H7 (cell line): ENCODE data around the gene GRM2. TPM values are rescaled to one million over a fixed set of nuclear protein-coding genes. Genes with fewer than 3 reads are reported as not detected.

Source experiments
- DNase-seq: peaks from one replicate; pipeline ENCODE4 v3.0.0; 2012
- H3K27me3 ChIP-seq: 2 replicates; pipeline ENCODE4 v1.6.0; 2011; ENCODE audit warnings: mild to moderate bottlenecking, low read length; ENCODE audit not compliant: control insufficient read depth, insufficient read depth
- H3K36me3 ChIP-seq: replicated peaks from 2 replicates; pipeline ENCODE4 v1.5.1; 2011; ENCODE audit warnings: low read length; ENCODE audit not compliant: control insufficient read depth, insufficient read depth
- H3K4me3 ChIP-seq: 2 replicates; pipeline ENCODE4 v1.5.1; 2011; ENCODE audit warnings: low read depth, mild to moderate bottlenecking, control low read depth, low read length, moderate library complexity; ENCODE audit not compliant: insufficient read depth
- total RNA-seq: library from RNA; depleted of rRNA; stranded (reverse); fragments of >200 nt; shearing (Covaris generic); gene quantifications from 2 replicates; pipeline ENCODE4 v1.2.3, GENCODE V29; 2014

The GRM2 gene
- total RNA-seq, 1 experiment from 2014 or later = 3.8 TPM

DNA sequence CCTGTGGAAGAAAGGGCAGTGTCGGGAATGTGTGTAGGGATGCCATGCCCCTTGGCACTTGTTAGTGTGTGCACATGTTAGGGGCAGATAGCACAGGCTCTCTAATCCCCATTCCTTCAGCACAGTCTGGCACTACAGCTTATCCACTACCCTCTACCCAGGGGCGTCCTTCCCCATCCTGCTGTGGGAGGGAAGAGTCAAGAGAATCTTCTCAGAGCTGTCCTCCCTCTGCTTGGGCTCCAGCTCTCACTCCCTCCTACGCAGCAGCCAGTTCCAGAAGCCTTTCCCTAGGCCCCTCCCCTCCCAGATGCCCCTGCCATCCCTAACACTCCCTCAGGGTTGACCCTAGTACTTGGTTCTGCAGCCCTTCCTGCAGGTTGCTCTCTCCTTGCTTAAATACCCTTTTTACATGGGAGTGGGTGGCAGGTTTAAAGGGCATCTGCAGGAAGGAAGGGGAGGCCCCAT lies 815 bp upstream of the GRM2 start:
- peak; percentile 59 for DNase-seq
- no peak overlapping the region for H3K4me3 ChIP-seq
- no peaks in the 10 kb centered on the region for H3K36me3 ChIP-seq
- peaks cover 22% of the 10 kb centered on the region for H3K27me3 ChIP-seq

DNA sequence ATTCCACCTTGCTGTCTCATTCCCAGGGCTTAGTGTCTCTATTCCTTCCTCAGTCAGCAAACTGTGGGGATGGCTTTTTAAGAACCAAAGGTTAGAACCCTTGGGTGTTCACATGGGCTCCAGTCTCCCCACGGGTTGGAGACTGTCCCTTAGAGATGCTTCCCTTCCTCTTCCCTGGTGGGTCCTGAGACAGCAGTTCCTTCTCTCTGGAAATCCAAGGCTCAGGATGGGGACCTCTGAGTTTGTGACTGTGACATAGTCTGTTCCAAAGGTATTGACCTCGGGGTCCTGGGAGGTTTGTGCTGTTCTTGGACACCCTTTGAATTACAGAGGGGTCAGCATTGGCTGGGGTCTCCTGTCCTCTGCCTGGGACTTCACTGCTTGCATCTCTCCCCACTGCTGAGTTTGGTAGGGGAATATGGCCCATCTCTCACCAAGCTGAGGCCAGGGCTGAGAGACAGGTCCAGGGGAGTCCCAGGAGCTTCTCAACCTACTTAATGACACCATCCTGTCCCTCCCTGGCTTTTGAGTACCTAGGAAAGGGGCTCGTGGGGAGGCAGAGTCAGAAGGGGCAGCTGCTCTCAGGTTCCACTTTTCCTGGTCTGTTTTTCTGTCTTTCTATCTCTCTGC lies 1.5 kb downstream of the GRM2 start:
- DNase-seq = no peak
- Histone ChIP-seq H3K4me3 (no peak overlapping the region), H3K36me3 (no peaks in the 10 kb centered on the region), H3K27me3 (peaks cover 22% of the 10 kb centered on the region)

DNA sequence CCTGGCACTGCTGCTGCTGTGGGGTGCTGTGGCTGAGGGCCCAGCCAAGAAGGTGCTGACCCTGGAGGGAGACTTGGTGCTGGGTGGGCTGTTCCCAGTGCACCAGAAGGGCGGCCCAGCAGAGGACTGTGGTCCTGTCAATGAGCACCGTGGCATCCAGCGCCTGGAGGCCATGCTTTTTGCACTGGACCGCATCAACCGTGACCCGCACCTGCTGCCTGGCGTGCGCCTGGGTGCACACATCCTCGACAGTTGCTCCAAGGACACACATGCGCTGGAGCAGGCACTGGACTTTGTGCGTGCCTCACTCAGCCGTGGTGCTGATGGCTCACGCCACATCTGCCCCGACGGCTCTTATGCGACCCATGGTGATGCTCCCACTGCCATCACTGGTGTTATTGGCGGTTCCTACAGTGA lies 2.1 kb downstream of the GRM2 start:
- no peak overlapping the region for H3K4me3 ChIP-seq
- H3K36me3 ChIP-seq = no peaks in the 10 kb centered on the region
- H3K27me3 ChIP-seq = peaks cover 22% of the 10 kb centered on the region
- peak; percentile 42 for DNase-seq

DNA sequence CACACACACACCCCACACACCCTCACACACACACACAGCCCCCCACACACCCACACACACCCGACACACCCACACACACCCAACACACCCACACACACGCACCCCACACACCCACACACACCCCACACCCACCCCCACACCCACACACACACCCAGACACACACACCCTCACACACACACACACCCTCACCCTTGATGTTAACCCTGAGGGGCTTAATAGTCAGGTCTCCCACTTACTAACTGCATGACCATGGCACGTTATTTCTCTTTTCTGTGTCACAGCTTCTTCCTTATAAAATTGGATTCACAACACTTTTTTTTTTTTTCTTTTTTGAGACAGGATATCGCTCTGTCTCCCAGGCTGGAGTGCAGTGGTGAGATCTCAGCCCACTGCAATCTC lies 2.8 kb downstream of the GRM2 start:
- H3K27me3 ChIP-seq = peaks cover 22% of the 10 kb centered on the region
- no peak for DNase-seq

GRCh38 chr3:51710631-51711351 lies 3.9 kb downstream of the GRM2 start:
- peak; percentile 88 for DNase-seq
- Histone ChIP-seq H3K36me3 (no peaks in the 10 kb centered on the region), H3K27me3 (peaks cover 22% of the 10 kb centered on the region), H3K4me3 (no peak overlapping the region)

More for the DNA sequence above, 2.8 kb downstream of the GRM2 start:
- H3K36me3 ChIP-seq = no peaks in the 10 kb centered on the region
- no peak overlapping the region for H3K4me3 ChIP-seq

GRCh38 chr3:51711352-51712037 lies 4.6 kb downstream of the GRM2 start:
- no peak for DNase-seq
- Histone ChIP-seq H3K36me3 (no peaks in the 10 kb centered on the region), H3K4me3 (no peak overlapping the region), H3K27me3 (peaks cover 22% of the 10 kb centered on the region)

GRCh38 chr3:51712038-51712420 lies 5.2 kb downstream of the GRM2 start:
- Histone ChIP-seq H3K36me3 (no peaks in the 10 kb centered on the region), H3K4me3 (no peak overlapping the region), H3K27me3 (peaks cover 21% of the 10 kb centered on the region)
- DNase-seq = no peak

DNA sequence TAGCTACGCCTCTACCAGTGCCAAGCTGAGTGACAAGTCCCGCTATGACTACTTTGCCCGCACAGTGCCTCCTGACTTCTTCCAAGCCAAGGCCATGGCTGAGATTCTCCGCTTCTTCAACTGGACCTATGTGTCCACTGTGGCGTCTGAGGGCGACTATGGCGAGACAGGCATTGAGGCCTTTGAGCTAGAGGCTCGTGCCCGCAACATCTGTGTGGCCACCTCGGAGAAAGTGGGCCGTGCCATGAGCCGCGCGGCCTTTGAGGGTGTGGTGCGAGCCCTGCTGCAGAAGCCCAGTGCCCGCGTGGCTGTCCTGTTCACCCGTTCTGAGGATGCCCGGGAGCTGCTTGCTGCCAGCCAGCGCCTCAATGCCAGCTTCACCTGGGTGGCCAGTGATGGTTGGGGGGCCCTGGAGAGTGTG lies 5.7 kb downstream of the GRM2 start:
- H3K27me3 ChIP-seq = peaks cover 16% of the 10 kb centered on the region
- H3K4me3 ChIP-seq = no peak overlapping the region
- no peaks in the 10 kb centered on the region for H3K36me3 ChIP-seq
- no peak for DNase-seq

GRCh38 chr3:51712963-51713362 lies 6.1 kb downstream of the GRM2 start:
- peak; percentile 33 for DNase-seq
- no peak overlapping the region for H3K4me3 ChIP-seq
- H3K36me3 ChIP-seq = no peaks in the 10 kb centered on the region
- H3K27me3 ChIP-seq = peaks cover 12% of the 10 kb centered on the region

DNA sequence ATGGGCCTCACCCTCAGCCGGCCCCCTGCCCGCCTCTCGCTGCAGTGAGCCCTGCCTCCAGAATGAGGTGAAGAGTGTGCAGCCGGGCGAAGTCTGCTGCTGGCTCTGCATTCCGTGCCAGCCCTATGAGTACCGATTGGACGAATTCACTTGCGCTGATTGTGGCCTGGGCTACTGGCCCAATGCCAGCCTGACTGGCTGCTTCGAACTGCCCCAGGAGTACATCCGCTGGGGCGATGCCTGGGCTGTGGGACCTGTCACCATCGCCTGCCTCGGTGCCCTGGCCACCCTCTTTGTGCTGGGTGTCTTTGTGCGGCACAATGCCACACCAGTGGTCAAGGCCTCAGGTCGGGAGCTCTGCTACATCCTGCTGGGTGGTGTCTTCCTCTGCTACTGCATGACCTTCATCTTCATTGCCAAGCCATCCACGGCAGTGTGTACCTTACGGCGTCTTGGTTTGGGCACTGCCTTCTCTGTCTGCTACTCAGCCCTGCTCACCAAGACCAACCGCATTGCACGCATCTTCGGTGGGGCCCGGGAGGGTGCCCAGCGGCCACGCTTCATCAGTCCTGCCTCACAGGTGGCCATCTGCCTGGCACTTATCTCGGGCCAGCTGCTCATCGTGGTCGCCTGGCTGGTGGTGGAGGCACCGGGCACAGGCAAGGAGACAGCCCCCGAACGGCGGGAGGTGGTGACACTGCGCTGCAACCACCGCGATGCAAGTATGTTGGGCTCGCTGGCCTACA lies 8.5 kb downstream of the GRM2 start:
- peak; percentile 33 for DNase-seq
- Histone ChIP-seq H3K27me3 (no peaks in the 10 kb centered on the region), H3K4me3 (no peak overlapping the region), H3K36me3 (no peaks in the 10 kb centered on the region)

DNA sequence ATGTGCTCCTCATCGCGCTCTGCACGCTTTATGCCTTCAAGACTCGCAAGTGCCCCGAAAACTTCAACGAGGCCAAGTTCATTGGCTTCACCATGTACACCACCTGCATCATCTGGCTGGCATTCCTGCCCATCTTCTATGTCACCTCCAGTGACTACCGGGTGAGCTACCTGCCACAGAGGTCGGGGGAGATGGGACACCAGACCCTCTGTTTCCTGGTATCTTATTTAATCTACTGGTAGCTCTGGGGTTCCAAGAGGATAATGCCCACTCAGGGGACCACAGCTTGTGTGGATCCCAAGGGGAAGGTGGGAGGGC lies 9.1 kb downstream of the GRM2 start:
- no peaks in the 10 kb centered on the region for H3K27me3 ChIP-seq
- DNase-seq = peak; percentile 32
- H3K36me3 ChIP-seq = no peaks in the 10 kb centered on the region
- no peak overlapping the region for H3K4me3 ChIP-seq

GRCh38 chr3:51716805-51717204 lies 9.9 kb downstream of the GRM2 start:
- no peaks in the 10 kb centered on the region for H3K27me3 ChIP-seq
- no peaks in the 10 kb centered on the region for H3K36me3 ChIP-seq
- H3K4me3 ChIP-seq = no peak overlapping the region
- peak; percentile 70 for DNase-seq

GRCh38 chr3:51717446-51717845 lies 10.6 kb downstream of the GRM2 start:
- Histone ChIP-seq H3K36me3 (no peaks in the 10 kb centered on the region), H3K27me3 (no peaks in the 10 kb centered on the region), H3K4me3 (no peak overlapping the region)
- DNase-seq = no peak

- Histone ChIP-seq H3K27me3 (no peaks in the 10 kb centered on the region), H3K36me3 (no peaks in the 10 kb centered on the region), H3K4me3 (no peak overlapping the region)
- no peak for DNase-seq
Measured at GRCh38 chr3:51717947-51718346, 11.1 kb downstream of the GRM2 start.
